ENCODE results near the gene PRKG1. TPM values are rescaled to one million over a fixed set of nuclear protein-coding genes. Genes with fewer than 3 reads are reported as not detected.
A peak's percentile ranks its signal among the peaks of the same experiment; 100 is the strongest.

The PRKG1 gene
- total RNA-seq, 1 experiment from 2014 or later: 10.4 TPM

DNA sequence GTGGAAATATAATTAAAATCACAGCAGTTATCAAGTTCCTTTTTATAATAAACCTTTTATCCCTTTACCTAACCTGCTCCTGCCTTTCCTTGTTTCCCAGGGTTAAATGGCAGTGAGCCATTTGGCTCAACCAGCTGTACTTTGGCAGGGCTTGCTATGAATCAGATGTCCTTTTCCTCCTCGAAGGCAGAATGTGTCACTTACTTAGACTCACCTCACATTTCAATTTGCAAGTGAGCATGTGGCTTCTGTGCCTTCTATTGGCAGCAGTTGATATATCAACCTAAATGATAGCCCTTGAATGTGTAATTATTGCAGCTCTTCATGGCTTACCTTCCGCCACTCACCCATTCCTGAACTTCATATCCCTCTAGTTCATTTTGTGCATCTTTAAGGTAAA is 323.4 kb downstream of the PRKG1 start:
- Histone ChIP-seq H3K23me2 (ENCODE audit: insufficient read length, low read depth, low read length, poor library complexity, severe bottlenecking) (no peaks in the 10 kb centered on the region), H2BK120ac (ENCODE audit: low read depth, low read length, poor library complexity, severe bottlenecking) (no peak overlapping the region), H2AK5ac (ENCODE audit: insufficient read length, low read length) (no peak overlapping the region), H3K56ac (ENCODE audit: insufficient read length, low read depth, low read length) (no peak overlapping the region), H4K8ac (replicated peaks; ENCODE audit: insufficient read length, low read depth, low read length) (no peak overlapping the region), H4K20me1 (ENCODE audit: control insufficient read depth, insufficient read depth, insufficient read length) (no peaks in the 10 kb centered on the region), H4K5ac (ENCODE audit: insufficient read length, low read depth, low read length) (no peak overlapping the region), H4K91ac (ENCODE audit: insufficient read length, low read depth, low read length) (no peak overlapping the region), H3K79me1 (ENCODE audit: insufficient read depth, low read depth, low read length, poor library complexity, severe bottlenecking) (no peaks in the 10 kb centered on the region), H3K4ac (ENCODE audit: low read depth, low read length) (no peak overlapping the region), H3K4me1 (ENCODE audit: insufficient read depth, low read length) (no peaks in the 10 kb centered on the region; the same call in 1 of the 2 replicates), H3T11ph (ENCODE audit: low read length) (no peak overlapping the region), H3K9ac (ENCODE audit: extremely low read depth, insufficient read length, low read length) (no peak overlapping the region), H3K27me3 (ENCODE audit: insufficient read depth, low read length) (no peaks in the 10 kb centered on the region), H3K79me2 (ENCODE audit: insufficient read depth, low read length) (no peaks in the 10 kb centered on the region), H3K4me2 (ENCODE audit: insufficient read depth, insufficient read length, low read length) (no peak overlapping the region), H2AFZ (ENCODE audit: low read length) (no peak overlapping the region), H2BK15ac (ENCODE audit: low read depth, low read length) (no peak overlapping the region), H2BK12ac (ENCODE audit: insufficient read length, low read depth, low read length) (no peak overlapping the region), H3K14ac (ENCODE audit: insufficient read depth, low read length) (no peak overlapping the region), H3K23ac (ENCODE audit: insufficient read length, low read depth, low read length) (no peak overlapping the region), H3K18ac (ENCODE audit: insufficient read length, low read depth, low read length) (no peak overlapping the region), H2BK20ac (ENCODE audit: low read depth, low read length, poor library complexity, severe bottlenecking) (no peak overlapping the region), H3K9me3 (ENCODE audit: control insufficient read depth, low read depth, low read length) (no peaks in the 10 kb centered on the region), H3K27ac (ENCODE audit: insufficient read length, low read depth, low read length) (no peak overlapping the region), H2BK5ac (ENCODE audit: insufficient read length, low read length) (no peak overlapping the region)
- H3K27me3 Mint-ChIP-seq (ENCODE audit: low read depth): no peaks in the 10 kb centered on the region
- H3K27ac Mint-ChIP-seq: peak overlapping the region in 1 of 3 experiments; percentile 21; a peak in 1 of 7 replicates
- no peak for TF ChIP-seq CTCF (conservative IDR thresholded peaks at IDR 0.05)
- no CpG with 5 or more reads among the region's 2 CpGs for WGBS (ENCODE audit: extremely low coverage, insufficient read length, low lambda C conversion rate)
- DNase-seq: no peak
- peaks cover 5 to 6% of the 10 kb centered on the region in 2 experiments; a peak in 3 of 5 replicates for H3K9me3 Mint-ChIP-seq
- H3K36me3 Mint-ChIP-seq (ENCODE audit: insufficient read depth in 1 of 3, low read depth in 3 of 3): peaks cover 0 to 6% (median 2%) of the 10 kb centered on the region in 3 experiments; a peak in 4 of 7 replicates
- peaks cover 0 to 3% of the 10 kb centered on the region in 2 experiments; a peak in 1 of 4 replicates for H3K4me1 Mint-ChIP-seq
- H3K4me3 Mint-ChIP-seq: no peak overlapping the region

All from H9 (cell line).